ENCODE data around the gene COL11A1.

- TF ChIP-seq CTCF (IDR thresholded peaks at IDR 0.05) = no peak
- TF ChIP-seq POLR2A (IDR thresholded peaks at IDR 0.05) = no peak
Observed at GRCh38 chr1:103074224-103074623, 34.1 kb downstream of the COL11A1 start.

Measured in esophagus squamous epithelium (tissue), 4 donors.